GM12878 (cell line): Measurements from ENCODE around the gene FKRP. TPM values are rescaled to one million over a fixed set of nuclear protein-coding genes. Genes with fewer than 3 reads are reported as not detected.

Experiments used
- ATAC-seq: fragments of 200-7000 bp; cut with Tn5 transposase; 3 replicates; pipeline ENCODE4 v1.9.1; 2020; ENCODE audit warnings: mild to moderate bottlenecking, moderate library complexity
- BruUV-seq: library from RNA; stranded (reverse); fragments of 400-500 nt; replicated peaks from 2 replicates; lab custom pipeline; 2021; lab: Mats Ljungman, UMichigan
- CTCF ChIA-PET: fragments of 300-600 bp; sonication (Branson Sonifier 250); formaldehyde crosslinking; extraction: SDS; loops from one replicate; lab custom pipeline; 2021; ENCODE audit warnings: inconsistent platforms; lab: Yijun Ruan, JAX
- POLR2A ChIA-PET: fragments of 350-600 bp; formaldehyde crosslinking; extraction: SDS; loops from one replicate; lab custom pipeline; 2021; ENCODE audit warnings: inconsistent platforms; lab: Charles Lee
- RAD21 ChIA-PET: fragments of 300-600 bp; sonication (Branson Sonifier 250); formaldehyde crosslinking; loops from one replicate; lab custom pipeline; 2023; ENCODE audit warnings: antibody characterized with exemption; ENCODE audit not compliant: unreplicated experiment; lab: Charles Lee
- SMC1A ChIA-PET: fragments of 300-600 bp; sonication (Branson Sonifier 250); formaldehyde crosslinking; loops from one replicate; lab custom pipeline; 2023; ENCODE audit not compliant: unreplicated experiment, uncharacterized antibody; lab: Charles Lee
- DNase-seq: peaks from one replicate; pipeline ENCODE4 v3.0.0-alpha.2; 2011; ENCODE audit warnings: low read depth, low spot score
- FAIRE-seq: peaks from 3 replicates; lab custom pipeline; 2011; peaks lifted over from hg19 to GRCh38; lab: Jason Lieb, UNC
- H2AFZ ChIP-seq: 2 replicates; pipeline ENCODE4 v1.6.0; 2011; ENCODE audit warnings: low read depth, low read length, control low read depth; ENCODE audit not compliant: control insufficient read depth
- H3K27ac ChIP-seq: 2 replicates; pipeline ENCODE4 v1.5.1; 2011; ENCODE audit warnings: control low read depth; ENCODE audit not compliant: control insufficient read depth, insufficient read depth
- H3K27me3 ChIP-seq, 2 experiments: replicated peaks in 1 of 2; 2 replicates each; pipeline versions ENCODE4 v1.6.0 to v1.6.1; 2011; ENCODE audit warnings: low read length in 1 of 2; ENCODE audit not compliant: control insufficient read depth in 2 of 2, insufficient read depth in 2 of 2
- H3K36me3 ChIP-seq, 2 experiments: 2 replicates each; pipeline ENCODE4 v1.5.1; 2011; ENCODE audit warnings: low read length in 1 of 2; ENCODE audit not compliant: control insufficient read depth in 2 of 2, insufficient read depth in 2 of 2
- H3K4me1 ChIP-seq: 2 replicates; pipeline ENCODE4 v1.6.1; 2011; ENCODE audit warnings: mild to moderate bottlenecking, low read length, moderate library complexity, mixed read lengths; ENCODE audit not compliant: control insufficient read depth, insufficient read depth
- H3K4me2 ChIP-seq: 2 replicates; pipeline ENCODE4 v1.6.0; 2011; ENCODE audit warnings: control low read depth; ENCODE audit not compliant: control insufficient read depth, insufficient read depth
- H3K4me3 ChIP-seq: fragments of 200-600 bp; sonication (generic); 2 replicates; pipeline ENCODE4 v1.5.1; 2016
- H3K79me2 ChIP-seq: 2 replicates; pipeline ENCODE4 v1.6.0; 2011; ENCODE audit warnings: low read length; ENCODE audit not compliant: control insufficient read depth, insufficient read depth
- H3K9ac ChIP-seq: 2 replicates; pipeline ENCODE4 v1.8.0; 2011; ENCODE audit warnings: low read length, control low read depth, mixed read lengths; ENCODE audit not compliant: control insufficient read depth, insufficient read depth
- H3K9me3 ChIP-seq: replicated peaks from 3 replicates; pipeline ENCODE4 v1.5.1; 2011; ENCODE audit warnings: mild to moderate bottlenecking, low read length; ENCODE audit not compliant: control insufficient read depth, insufficient read depth
- H4K20me1 ChIP-seq: 2 replicates; pipeline ENCODE4 v1.6.0; 2011; ENCODE audit not compliant: control insufficient read depth, insufficient read depth
- E2F8 ChIP-seq: fragments of 450-650 bp; IDR thresholded peaks from 2 replicates; pipeline ENCODE4 v1.6.1; 2018; ENCODE audit warnings: mild to moderate bottlenecking, low read depth, moderate library complexity; ENCODE audit not compliant: partially characterized antibody
- KLF5 ChIP-seq: fragments of 450-650 bp; IDR thresholded peaks from 2 replicates; pipeline ENCODE4 v1.6.1; 2014; ENCODE audit warnings: mild to moderate bottlenecking; ENCODE audit not compliant: partially characterized antibody
- MLLT1 ChIP-seq: fragments of 450-650 bp; IDR thresholded peaks from 2 replicates; pipeline ENCODE4 v1.6.1; 2016; ENCODE audit warnings: mild to moderate bottlenecking
- MTA3 ChIP-seq: IDR thresholded peaks from 2 replicates; pipeline ENCODE4 v1.6.1; 2012; ENCODE audit warnings: low read length, inconsistent platforms, borderline replicate concordance
- NR2C2 ChIP-seq: IDR thresholded peaks from 2 replicates; pipeline ENCODE4 v1.6.1; 2011; ENCODE audit warnings: borderline replicate concordance, low read depth; ENCODE audit not compliant: control insufficient read depth, insufficient read length
- RCOR1 ChIP-seq: conservative IDR thresholded peaks from 2 replicates; pipeline ENCODE4 v1.6.1; 2012; ENCODE audit warnings: low read depth, low read length, improper control_type of control experiment
- SMAD1 ChIP-seq: fragments of 450-650 bp; IDR thresholded peaks from 2 replicates; pipeline ENCODE4 v1.6.1; 2018; ENCODE audit warnings: mild to moderate bottlenecking, low read depth; ENCODE audit not compliant: partially characterized antibody
- STAT3 ChIP-seq: IDR thresholded peaks from 2 replicates; pipeline ENCODE4 v1.6.1; 2011; ENCODE audit warnings: low read depth, low read length, improper control_type of control experiment
- WGBS: methylation state at CpG from one replicate; pipeline ENCODE4 v1.1.6; 2016; ENCODE audit warnings: low lambda C conversion rate; ENCODE audit not compliant: insufficient replicate concordance, insufficient coverage; ENCODE audit errors: missing lambda C conversion rate; 5-methylcytosine and 5-hydroxymethylcytosine counted together
- in situ Hi-C: fragments of 300-500 bp; cut with MboI; formaldehyde crosslinking; loops from 9 replicates; pipeline ENCODE4 v1.14.3; 2018; ENCODE audit warnings: mixed read lengths
- intact Hi-C: fragments of 100-400 bp; cut with micrococcal nuclease; formaldehyde crosslinking; loops from one replicate; pipeline ENCODE4 v1.14.2; 2022; ENCODE audit not compliant: unreplicated experiment
- polyA plus RNA-seq, 11 experiments: library from polyadenylated mRNA; depleted of rRNA in 4 of 11; unstranded in 6 of 11; stranded (reverse) in 5 of 11; fragments of >200 nt; fragmentation: Nextera tagmentation in 4 of 11; fragmentation: Illumina TruSeq in 1 of 11; extraction: Ambion mirVana in 4 of 11; extraction: Trizol in 1 of 11; gene quantifications; 1 replicate in 1 of 11; 2 replicates in 10 of 11; pipeline versions ENCODE4 v1.2.1 to v1.2.3, GENCODE V29; 2011 to 2016; ENCODE audit warnings: inconsistent platforms in 2 of 11, missing spikeins in 2 of 11, low read depth in 1 of 11
- total RNA-seq, 4 experiments: library from RNA; depleted of rRNA in 3 of 4; stranded (reverse); fragments of >200 nt in 3 of 4; fragmentation: Illumina TruSeq in 1 of 4; extraction: Trizol in 1 of 4; gene quantifications; 2 replicates each; pipeline versions ENCODE4 v1.2.1 to v1.2.3, GENCODE V29; 2013 to 2021

The FKRP gene
- total and polyA plus RNA-seq, 10 of the 15 experiments (the other 5 are each of a cell fraction or from before 2014, with no cell fraction given) = 1.3 to 14.1 (median 7.8) TPM

- TF ChIP-seq MLLT1 = no peak
- TF ChIP-seq, all 136 proteins: peak for 0
Observed at GRCh38 chr19:46737298-46737654, 8.6 kb upstream of the FKRP start (continued).

GRCh38 chr19:46737761-46738171 lies 8.1 kb upstream of the FKRP start:
- peaks cover 34% of the 10 kb centered on the region for H3K79me2 ChIP-seq
- POLR2A ChIA-PET = no interaction called here
- intact Hi-C loops = no loop called here
- H3K4me2 ChIP-seq = no peak overlapping the region
- peaks cover 18 to 38% of the 10 kb centered on the region in 2 experiments for H3K36me3 ChIP-seq
- CTCF ChIA-PET = interaction anchor here (1.1 to 1.2 kb wide), 3 partner anchors 9 to 16 kb away, joined by 3 read pairs; no protein-coding TSS in a partner anchor
- DNase-seq = no peak
- TF ChIP-seq STAT3 (no peak), MTA3 (no peak), SMAD1 (no peak), RCOR1 (no peak), KLF5 (no peak), E2F8 (no peak), NR2C2 (no peak)
- no peak for FAIRE-seq
- H3K4me1 ChIP-seq = peaks cover 4% of the 10 kb centered on the region; the same call in 1 of the 2 replicates
- 89% methylated on average over 19 of the region's 19 CpGs for WGBS
- H2AFZ ChIP-seq = no peak overlapping the region
- in situ Hi-C loops = no loop called here
- no TSS peak for BruUV-seq
- no peak overlapping the region for H3K27ac ChIP-seq
- SMC1A ChIA-PET = no interaction called here
- peaks cover 8% of the 10 kb centered on the region for H4K20me1 ChIP-seq
- no peak overlapping the region for H3K9ac ChIP-seq
- ATAC-seq = no peak
- H3K4me3 ChIP-seq = no peak overlapping the region
- H3K9me3 ChIP-seq = no peaks in the 10 kb centered on the region
- H3K27me3 ChIP-seq = no peaks in the 10 kb centered on the region
- RAD21 ChIA-PET = no interaction called here
